Endothelial cell of umbilical vein (primary cell): ENCODE data around the gene APMAP. TPM values are rescaled to one million over a fixed set of nuclear protein-coding genes. Genes with fewer than 3 reads are reported as not detected.

Experiments used
- BruUV-seq: library from RNA; stranded (reverse); fragments of 400-500 nt; replicated peaks from 2 replicates; lab custom pipeline; 2021; lab: Mats Ljungman, UMichigan
- CTCF ChIA-PET: fragments of 300-600, 350-600 bp; sonication (Branson Sonifier 250); formaldehyde crosslinking; loops from one replicate; lab custom pipeline; 2021; ENCODE audit warnings: antibody characterized with exemption, inconsistent platforms; lab: Charles Lee
- POLR2A ChIA-PET: fragments of 300-600, 350-600 bp; sonication (Branson Sonifier 250); formaldehyde crosslinking; loops from one replicate; lab custom pipeline; 2021; ENCODE audit warnings: antibody characterized with exemption, inconsistent platforms; lab: Charles Lee
- DNase-seq: peaks from one replicate; pipeline ENCODE4 v3.0.0-alpha.2; 2011; ENCODE audit warnings: low read depth, low spot score
- FAIRE-seq: peaks from 2 replicates; lab custom pipeline; 2011; peaks lifted over from hg19 to GRCh38; lab: Jason Lieb, UNC
- H2AFZ ChIP-seq: 2 replicates; pipeline ENCODE4 v1.6.0; 2012; ENCODE audit warnings: low read depth, low read length, control low read depth, inconsistent platforms
- H3K27ac ChIP-seq: 2 replicates; pipeline ENCODE4 v1.5.1; 2011; ENCODE audit warnings: low read depth, mild to moderate bottlenecking, control low read depth, low read length, moderate library complexity; ENCODE audit not compliant: insufficient read depth
- H3K27me3 ChIP-seq, 2 experiments: 2 replicates each; pipeline versions ENCODE4 v1.6.0 to v1.6.1; 2011; ENCODE audit warnings: low read length in 2 of 2, mixed read lengths in 1 of 2; ENCODE audit not compliant: control insufficient read depth in 2 of 2, insufficient read depth in 2 of 2
- H3K36me3 ChIP-seq, 2 experiments: 2 replicates in 1 of 2; 3 replicates in 1 of 2; pipeline ENCODE4 v1.5.1; 2011; ENCODE audit warnings: low read length in 2 of 2, mild to moderate bottlenecking in 1 of 2, moderate library complexity in 1 of 2; ENCODE audit not compliant: control insufficient read depth in 2 of 2, insufficient read depth in 2 of 2; ENCODE audit errors: extremely low read depth in 1 of 2
- H3K4me1 ChIP-seq: 3 replicates; pipeline ENCODE4 v1.5.1; 2011; ENCODE audit warnings: mild to moderate bottlenecking, low read length; ENCODE audit not compliant: control insufficient read depth, insufficient read depth; ENCODE audit errors: extremely low read depth
- H3K4me2 ChIP-seq: 2 replicates; pipeline ENCODE4 v1.6.1; 2011; ENCODE audit warnings: low read length, control low read depth, mixed read lengths; ENCODE audit not compliant: insufficient read depth
- H3K4me3 ChIP-seq, 3 experiments: fragments of 200-600 bp in 1 of 3; sonication (generic), shearing (Covaris generic) in 1 of 3; replicated peaks in 1 of 3; 2 replicates each; pipeline ENCODE4 v1.5.1; 2011 to 2016; ENCODE audit warnings: control low read depth in 3 of 3, low read length in 3 of 3, mild to moderate bottlenecking in 2 of 3, inconsistent platforms in 1 of 3, low read depth in 1 of 3, moderate library complexity in 1 of 3; ENCODE audit not compliant: insufficient read depth in 1 of 3
- H3K79me2 ChIP-seq: 2 replicates; pipeline ENCODE4 v1.6.0; 2012; ENCODE audit warnings: low read length, inconsistent platforms; ENCODE audit not compliant: control insufficient read depth, insufficient read depth
- H3K9ac ChIP-seq: replicated peaks from 2 replicates; pipeline ENCODE3; 2011; ENCODE audit warnings: low read length, control low read depth; ENCODE audit not compliant: insufficient read depth; ENCODE audit errors: extremely low read depth
- H3K9me1 ChIP-seq: replicated peaks from 3 replicates; pipeline ENCODE4 v1.6.0; 2011; ENCODE audit warnings: mild to moderate bottlenecking, low read length; ENCODE audit not compliant: control insufficient read depth, insufficient read depth; ENCODE audit errors: extremely low read depth
- H3K9me3 ChIP-seq: replicated peaks from 2 replicates; pipeline ENCODE4 v1.5.1; 2012; ENCODE audit warnings: low read length, inconsistent platforms; ENCODE audit not compliant: control insufficient read depth, insufficient read depth
- H4K20me1 ChIP-seq: replicated peaks from 2 replicates; pipeline ENCODE3; 2011; ENCODE audit warnings: mild to moderate bottlenecking, low read length; ENCODE audit not compliant: control insufficient read depth, insufficient read depth; ENCODE audit errors: extremely low read depth
- CTCF ChIP-seq, 2 donors: IDR thresholded peaks; 1 replicate in 1 of 2; 2 replicates in 1 of 2; pipeline ENCODE4 v1.5.1; 2011; ENCODE audit warnings: low read length in 2 of 2, mild to moderate bottlenecking in 2 of 2, moderate library complexity in 2 of 2, control low read depth in 1 of 2, inconsistent platforms in 1 of 2, low read depth in 1 of 2; ENCODE audit not compliant: insufficient read depth in 1 of 2; ENCODE audit errors: extremely low read depth in 1 of 2
- EZH2 ChIP-seq: IDR thresholded peaks from 2 replicates; pipeline ENCODE4 v1.6.1; 2012; ENCODE audit warnings: borderline replicate concordance, low read depth, mild to moderate bottlenecking, moderate library complexity, low read length, inconsistent platforms; ENCODE audit not compliant: severe bottlenecking
- FOS ChIP-seq: IDR thresholded peaks from 2 replicates; pipeline ENCODE4 v1.6.1; 2011; ENCODE audit warnings: mild to moderate bottlenecking, low read length, moderate library complexity, borderline replicate concordance; ENCODE audit not compliant: insufficient read depth
- GATA2 ChIP-seq: IDR thresholded peaks from 2 replicates; pipeline ENCODE4 v1.7.0; 2011; ENCODE audit warnings: low read depth, mild to moderate bottlenecking, moderate library complexity, mixed read lengths, low read length; ENCODE audit not compliant: insufficient read length, insufficient read depth
- JUN ChIP-seq: IDR thresholded peaks from 2 replicates; pipeline ENCODE4 v1.6.1; 2011; ENCODE audit warnings: borderline replicate concordance, low read depth; ENCODE audit not compliant: insufficient read length, insufficient read depth
- MAX ChIP-seq: IDR thresholded peaks from 2 replicates; pipeline ENCODE4 v1.6.1; 2011; ENCODE audit not compliant: insufficient read depth, insufficient read length
- MYC ChIP-seq: IDR thresholded peaks from one replicate; pipeline ENCODE4 v1.6.1; 2011; ENCODE audit warnings: mild to moderate bottlenecking, low read depth, low read length
- POLR2A ChIP-seq: IDR thresholded peaks from 2 replicates; pipeline ENCODE4 v1.6.1; 2012; ENCODE audit warnings: low read depth, mild to moderate bottlenecking, control low read depth, low read length
- POLR2AphosphoS5 ChIP-seq: IDR thresholded peaks from 2 replicates; pipeline ENCODE4 v1.6.1; 2012; ENCODE audit warnings: low read depth, mild to moderate bottlenecking, control low read depth, low read length, moderate library complexity; ENCODE audit not compliant: insufficient read depth
- dilution Hi-C: fragments of 300-500 bp; cut with MboI; formaldehyde crosslinking; loops from one replicate; pipeline ENCODE4 v1.15.0; 2019; ENCODE audit warnings: low sequenced_read_pairs; ENCODE audit not compliant: extremely low pct_ligation_motif_present
- intact Hi-C: fragments of 100-400 bp; cut with micrococcal nuclease; formaldehyde crosslinking; loops from one replicate; pipeline ENCODE4 v1.10.0; 2022
- polyA plus RNA-seq, 4 experiments: library from polyadenylated mRNA; depleted of rRNA in 3 of 4; stranded (reverse) in 3 of 4; unstranded in 1 of 4; fragments of >200 nt; gene quantifications; 2 replicates each; pipeline versions ENCODE4 v1.2.1 to v1.2.3, GENCODE V29; 2011 to 2012; ENCODE audit warnings: missing spikeins in 1 of 4
- total RNA-seq: library from RNA; stranded (reverse); gene quantifications from 2 replicates; pipeline ENCODE4 v1.2.3, GENCODE V29; 2021

Gene APMAP
- total and polyA plus RNA-seq, 2 donors (not counting 3 experiments of a cell fraction or from before 2014, with no cell fraction given), result 80.7 to 110 TPM

DNA sequence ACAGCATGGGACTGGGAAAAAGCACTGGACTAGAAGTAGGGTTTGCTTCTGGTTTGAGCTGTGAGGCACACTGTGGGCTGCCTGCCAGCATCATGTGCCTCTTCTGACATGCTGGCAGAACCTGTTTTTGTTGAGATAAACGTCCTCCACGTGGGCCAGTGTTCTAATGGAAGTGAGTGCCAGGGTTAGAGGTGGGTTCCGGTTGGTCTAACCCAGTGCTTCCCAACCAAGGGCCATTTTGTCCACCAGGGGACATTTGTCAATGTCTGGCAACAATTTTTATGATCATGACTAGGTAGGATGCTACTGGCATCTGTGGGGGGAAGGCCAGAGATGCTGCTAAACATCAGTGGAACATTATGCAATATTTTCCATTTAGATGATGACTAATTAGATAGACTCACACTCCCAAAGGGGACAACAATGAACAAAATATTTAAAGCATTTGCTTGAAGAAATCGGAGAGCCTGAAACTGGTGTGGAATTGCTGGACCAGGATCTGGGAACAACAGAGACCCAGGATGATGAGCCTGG, 7.8 kb upstream of the APMAP start:
- FAIRE-seq (no peak), DNase-seq (peak; percentile 5)
- ChIA-PET CTCF (interaction anchor here (1.0 kb wide), 1 partner anchor 399 kb away, joined by 3 read pairs; no protein-coding TSS in a partner anchor), POLR2A (no interaction called here)
- no peaks in the 10 kb centered on the region for H3K9me1 ChIP-seq
- BruUV-seq, result no TSS peak
- H2AFZ ChIP-seq, result no peak overlapping the region
- no peaks in the 10 kb centered on the region for H4K20me1 ChIP-seq
- TF ChIP-seq CTCF (IDR thresholded peaks at IDR 0.05; ENCODE audit: extremely low read depth in 1 of 2, insufficient read depth in 1 of 2, low read depth in 1 of 2, low read length in 2 of 2) (no peak), MYC (no peak), JUN (no peak), FOS (no peak), MAX (no peak), GATA2 (no peak), EZH2 (no peak), POLR2A (no peak), POLR2AphosphoS5 (no peak)
- H3K9ac ChIP-seq, result no peak overlapping the region
- H3K4me2 ChIP-seq, result no peak overlapping the region
- H3K27me3 ChIP-seq, result peaks cover 0 to 12% of the 10 kb centered on the region in 2 experiments
- no peaks in the 10 kb centered on the region for H3K36me3 ChIP-seq
- no peaks in the 10 kb centered on the region for H3K79me2 ChIP-seq
- intact Hi-C loops, result no loop called here
- no peak overlapping the region for H3K27ac ChIP-seq
- dilution Hi-C loops, result no loop called here
- no peaks in the 10 kb centered on the region for H3K4me1 ChIP-seq
- H3K4me3 ChIP-seq, result no peak overlapping the region
- H3K9me3 ChIP-seq, result no peaks in the 10 kb centered on the region
